ENCODE measurements around the gene LAMP5.

The LAMP5 gene, protein sequence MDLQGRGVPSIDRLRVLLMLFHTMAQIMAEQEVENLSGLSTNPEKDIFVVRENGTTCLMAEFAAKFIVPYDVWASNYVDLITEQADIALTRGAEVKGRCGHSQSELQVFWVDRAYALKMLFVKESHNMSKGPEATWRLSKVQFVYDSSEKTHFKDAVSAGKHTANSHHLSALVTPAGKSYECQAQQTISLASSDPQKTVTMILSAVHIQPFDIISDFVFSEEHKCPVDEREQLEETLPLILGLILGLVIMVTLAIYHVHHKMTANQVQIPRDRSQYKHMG

DNA sequence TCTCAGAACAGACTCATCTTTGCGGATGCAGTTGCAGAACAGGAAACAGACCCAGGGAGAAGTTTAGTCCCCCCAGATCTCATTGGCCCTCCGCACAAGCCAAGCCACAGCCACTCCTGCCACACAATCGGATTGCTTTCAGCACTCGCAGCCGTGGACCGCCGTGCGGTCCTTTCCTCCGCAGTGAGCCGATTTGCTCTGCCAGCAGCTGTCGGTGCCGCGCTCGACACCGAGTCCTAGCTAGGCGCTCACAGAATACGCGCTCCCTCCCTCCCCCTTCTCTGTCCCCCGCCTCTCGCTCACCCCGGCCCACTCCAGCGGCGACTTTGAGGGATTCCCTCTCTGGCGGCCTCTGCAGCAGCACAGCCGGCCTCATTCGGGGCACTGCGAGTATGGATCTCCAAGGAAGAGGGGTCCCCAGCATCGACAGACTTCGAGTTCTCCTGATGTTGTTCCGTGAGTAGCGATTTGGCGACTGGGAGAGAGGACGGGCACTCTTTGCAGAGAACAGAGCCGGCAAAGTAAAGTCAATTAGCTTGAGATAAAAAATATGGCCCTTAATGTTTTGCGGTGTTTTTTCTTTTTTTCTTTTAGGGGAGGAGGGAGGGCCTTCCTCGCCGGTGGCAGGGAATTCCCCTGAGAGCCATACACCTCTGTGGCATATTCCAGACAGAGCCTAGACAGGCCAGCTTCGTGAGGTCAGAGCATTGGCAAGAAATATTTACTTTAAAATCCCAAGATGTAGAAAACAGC is at the start of gene LAMP5:
Gene LAMP5, plus strand, starts transcription at position 130 of the 753 bp plus-strand sequence. Its CDS starts 263 bp downstream, at position 393.
- DNase-seq (ENCODE audit: low spot score) = no peak

DNA sequence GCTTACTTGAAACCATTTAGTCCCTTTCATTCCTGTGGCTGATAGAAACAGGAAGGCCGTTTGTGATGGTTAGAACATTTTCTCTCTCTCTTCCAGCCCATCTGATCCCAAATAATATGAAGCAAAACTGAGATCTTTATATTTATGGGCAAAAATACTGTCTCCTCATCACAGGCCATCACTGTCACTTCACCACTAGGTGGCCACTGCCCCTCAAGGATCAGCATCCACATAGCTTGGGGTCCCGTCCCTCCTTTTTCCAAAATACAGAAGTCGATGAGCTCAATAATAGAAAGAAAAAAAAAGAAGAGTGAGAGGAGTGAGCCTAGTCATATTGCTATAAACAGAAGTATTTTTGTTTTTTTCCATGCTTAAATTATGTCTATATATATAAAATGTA is 46.4 kb upstream of the LAMP5 start:
- DNase-seq (ENCODE audit: low spot score) = no peak

DNA sequence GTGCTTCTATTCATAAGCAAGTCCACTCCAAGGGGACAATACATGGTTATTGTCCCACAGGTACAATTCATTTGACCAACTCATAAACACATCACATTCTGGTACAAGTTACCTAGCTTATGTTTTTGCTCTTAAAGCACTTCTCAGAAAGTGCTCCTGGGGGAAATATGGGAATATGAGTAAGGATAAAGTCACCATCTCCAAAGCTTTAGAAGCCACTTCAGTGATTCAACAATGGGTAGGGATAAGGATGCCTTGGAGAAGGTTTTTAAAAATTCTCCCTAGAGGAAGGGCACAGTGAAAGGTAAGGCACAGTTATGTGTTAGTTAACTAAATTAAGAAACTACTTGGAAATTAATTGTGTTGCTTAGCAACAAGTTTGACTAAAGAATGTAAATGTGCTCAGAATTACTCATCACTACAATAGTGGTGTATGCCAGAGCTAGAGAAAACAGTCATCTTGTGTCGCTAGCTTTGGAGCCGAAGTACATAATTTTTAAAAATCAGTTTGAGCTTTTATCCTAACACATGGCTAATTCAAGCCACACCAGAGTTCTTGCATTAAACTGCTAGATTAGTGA is 39.5 kb upstream of the LAMP5 start:
- no peak for DNase-seq (ENCODE audit: low spot score)

DNA sequence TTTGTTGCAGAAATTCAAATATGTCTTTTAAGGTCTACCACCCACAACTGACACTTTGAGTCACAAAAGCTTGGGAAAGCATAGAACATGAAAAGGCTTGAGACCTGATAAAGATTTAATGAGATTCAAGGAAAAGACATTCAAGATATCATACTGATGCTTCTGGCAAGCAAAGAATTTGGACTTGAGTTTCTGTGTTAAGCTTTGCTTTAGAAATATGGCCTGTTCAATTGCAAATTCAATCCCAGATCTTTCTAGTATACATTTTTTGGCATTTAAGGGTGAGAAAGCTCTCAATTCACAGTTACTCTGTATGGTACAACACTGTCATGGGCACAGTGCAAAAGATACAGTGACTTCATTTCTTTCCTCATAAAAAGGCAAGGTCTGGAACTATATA is 38.9 kb upstream of the LAMP5 start:
- no peak for DNase-seq (ENCODE audit: low spot score)

DNA sequence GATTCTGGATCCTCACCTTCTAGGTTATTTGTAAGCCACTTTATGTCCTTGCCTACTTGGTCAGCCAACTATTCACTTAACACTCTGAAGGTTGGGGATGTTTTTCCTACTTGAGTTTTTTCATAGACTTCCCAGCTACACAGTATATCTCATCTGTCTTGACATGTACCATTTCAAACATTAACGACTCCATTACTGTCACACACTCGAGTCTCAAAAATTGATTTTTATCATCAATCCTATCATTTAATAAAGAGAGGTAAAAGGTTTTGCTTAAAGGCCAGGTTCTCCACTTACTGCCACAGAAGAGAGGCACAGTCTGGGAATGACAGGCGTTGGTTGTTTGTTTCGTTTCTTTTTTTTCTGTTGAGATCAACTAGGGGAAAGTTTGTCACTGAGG is 38.2 kb upstream of the LAMP5 start:
- no peak for DNase-seq (ENCODE audit: low spot score)

DNA sequence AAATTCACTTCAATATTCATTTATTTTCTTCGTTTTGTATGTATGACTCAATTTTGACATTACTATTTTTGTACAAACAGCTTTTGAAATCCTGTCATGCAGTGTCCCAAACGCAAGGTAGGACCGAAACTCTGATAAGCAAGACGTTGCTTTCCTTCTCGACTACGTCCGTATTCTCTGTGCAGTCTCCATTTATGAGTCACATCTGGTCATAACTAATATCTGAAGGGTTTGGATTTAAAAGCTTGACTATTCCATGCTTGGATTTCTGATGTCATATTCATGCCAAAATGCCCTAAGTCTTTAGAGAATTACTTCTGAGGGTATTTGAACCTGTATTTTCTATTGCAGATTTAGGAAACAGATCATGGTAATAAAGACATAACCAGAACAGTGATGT is 37.8 kb upstream of the LAMP5 start:
- no peak for DNase-seq (ENCODE audit: low spot score)

DNA sequence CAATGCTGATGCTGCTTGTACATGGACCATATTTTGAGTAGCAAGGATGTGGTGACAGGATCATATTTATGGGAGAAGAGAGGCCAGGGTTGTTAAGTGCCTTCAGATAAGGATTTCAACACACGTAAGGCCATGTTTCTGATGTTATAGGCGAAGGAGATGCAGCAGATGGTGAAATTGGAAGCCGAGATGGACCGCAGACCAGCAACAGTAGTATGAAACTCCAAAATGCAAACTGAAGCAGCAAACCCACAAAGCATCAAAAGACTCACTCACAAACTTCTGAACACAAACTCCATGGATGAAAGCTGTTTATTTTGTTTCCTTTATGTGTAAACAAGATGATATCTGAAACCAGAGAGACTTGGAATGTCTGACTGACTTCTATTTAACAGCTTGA is 35.6 kb upstream of the LAMP5 start:
- no peak for DNase-seq (ENCODE audit: low spot score)

DNA sequence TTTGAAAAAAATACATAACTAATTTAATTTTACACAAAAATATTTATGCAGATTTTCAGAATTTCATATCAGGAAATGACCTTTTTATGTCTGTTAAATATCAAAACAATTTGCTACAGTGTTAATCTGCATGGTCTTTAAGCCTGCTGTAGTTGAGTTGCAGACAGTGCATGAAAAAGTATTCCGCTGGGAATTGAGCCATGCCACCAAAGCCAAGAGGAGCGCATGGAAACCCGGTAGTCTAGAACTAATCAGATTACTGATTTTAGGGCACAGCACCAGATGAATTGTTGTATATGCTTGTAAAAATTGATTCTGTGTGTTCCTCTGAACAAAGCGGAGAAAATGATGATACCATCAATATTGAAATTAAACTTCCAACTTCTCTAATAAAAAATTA is 34.3 kb upstream of the LAMP5 start:
- no peak for DNase-seq (ENCODE audit: low spot score)

DNA sequence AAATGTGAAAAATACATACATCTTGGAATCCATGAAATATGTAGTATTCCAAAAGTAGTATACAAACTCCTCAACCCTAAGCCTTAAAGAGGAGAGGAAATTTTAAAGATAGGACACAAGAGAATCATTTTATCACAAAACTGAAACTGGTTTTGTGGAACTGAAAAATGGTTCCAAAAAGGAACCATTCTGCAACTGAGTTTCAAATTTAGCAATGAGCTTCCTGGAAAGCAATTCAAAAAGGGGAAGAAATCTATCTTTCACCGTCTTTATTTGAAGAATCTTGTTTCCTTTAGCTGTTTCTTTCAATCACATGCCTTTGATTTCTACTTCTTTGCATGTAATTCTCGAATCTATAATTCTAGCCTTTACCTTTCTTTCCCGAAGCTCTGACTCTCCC is 32.2 kb upstream of the LAMP5 start:
- no peak for DNase-seq (ENCODE audit: low spot score)

DNA sequence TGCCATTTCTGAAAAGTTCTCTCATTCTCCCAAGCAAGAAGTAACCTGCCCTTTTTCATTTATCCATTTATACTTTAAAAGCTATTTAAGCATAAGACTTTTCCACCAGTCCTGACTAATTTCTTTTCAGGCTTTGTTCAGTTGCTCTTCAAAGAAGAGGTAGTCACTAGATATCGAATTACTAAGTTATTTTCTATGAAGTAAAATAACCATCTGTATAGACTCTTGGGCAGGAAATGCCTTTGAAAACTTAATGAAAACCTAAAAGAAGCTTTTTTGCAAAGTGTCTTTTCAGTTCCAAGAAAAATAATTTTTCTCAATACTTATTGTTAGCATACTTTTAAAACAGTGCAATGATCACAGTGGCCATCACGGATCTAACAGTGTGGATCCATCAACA is 31.3 kb upstream of the LAMP5 start:
- no peak for DNase-seq (ENCODE audit: low spot score)

DNA sequence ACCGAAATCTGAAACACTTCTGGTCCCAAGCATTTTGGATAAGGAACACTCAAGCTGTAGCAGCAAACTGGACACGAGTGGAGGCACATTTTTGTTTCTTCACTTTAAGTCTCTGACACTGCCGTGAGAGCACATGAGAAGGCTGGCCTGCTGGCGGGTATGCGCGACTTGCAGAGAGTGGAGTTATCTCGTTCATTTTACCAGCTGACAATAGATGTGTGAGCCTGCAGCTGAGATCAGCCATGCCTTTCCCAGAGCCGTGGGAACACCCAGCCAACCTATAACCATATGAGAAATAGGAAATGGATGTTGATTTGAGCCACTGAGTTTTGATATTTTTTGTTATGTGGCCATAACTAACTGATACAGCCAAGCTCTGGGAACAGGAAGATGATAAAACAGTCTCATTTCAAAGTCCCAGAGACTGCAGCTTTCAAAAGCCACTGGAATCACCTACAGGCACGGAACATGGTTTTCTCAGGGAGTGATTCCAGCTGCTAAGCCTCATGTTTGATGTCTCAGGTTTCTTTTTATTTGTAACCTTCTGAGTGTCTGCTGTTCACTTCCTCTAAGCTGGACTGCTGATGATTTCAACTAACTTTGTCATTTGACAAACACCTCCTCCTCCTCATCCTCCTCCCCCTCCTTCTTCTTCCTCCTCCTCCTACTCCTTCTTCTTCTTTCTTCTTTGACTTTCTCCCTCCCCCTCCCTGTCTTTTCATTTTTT is 28.6 kb upstream of the LAMP5 start:
- DNase-seq (ENCODE audit: low spot score) = no peak

DNA sequence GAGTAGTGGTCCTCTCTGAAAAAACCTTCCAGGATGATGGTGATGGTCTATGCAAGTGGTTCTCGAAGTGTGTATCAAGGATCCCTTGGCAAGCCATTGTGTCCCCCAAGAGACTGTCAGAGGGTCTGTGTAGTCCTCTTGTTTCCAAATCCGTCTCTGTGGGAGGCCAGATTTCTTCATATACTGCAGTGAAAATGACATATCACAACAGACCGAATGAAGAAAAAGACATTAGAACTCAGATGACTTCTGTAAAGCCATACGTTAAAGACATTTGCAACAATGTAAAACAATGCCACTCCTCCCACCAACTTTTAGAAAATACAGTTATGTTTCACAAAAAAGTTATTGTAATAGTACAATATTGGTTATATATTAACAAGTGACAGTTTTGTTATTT is 27.2 kb upstream of the LAMP5 start:
- no peak for DNase-seq (ENCODE audit: low spot score)

DNA sequence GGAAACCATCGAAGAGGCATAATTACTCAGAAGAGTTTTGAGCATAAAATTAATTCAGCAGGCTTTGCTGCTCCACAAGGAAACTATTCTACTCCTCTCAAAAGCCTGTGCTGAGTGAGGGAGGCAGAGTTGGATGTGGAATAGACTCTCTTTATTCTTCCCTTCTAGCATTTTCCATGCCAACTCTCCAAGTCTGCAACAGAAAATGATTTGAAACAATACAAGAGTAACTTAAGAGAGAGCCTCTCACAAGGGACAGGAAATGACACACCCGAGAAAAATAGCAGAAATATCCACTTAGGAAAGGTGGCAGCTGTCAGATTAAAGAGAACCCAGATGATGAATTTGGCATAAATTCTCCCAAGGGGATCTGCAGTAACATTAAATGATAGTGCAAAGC is 26.3 kb upstream of the LAMP5 start:
- DNase-seq (ENCODE audit: low spot score) = no peak

DNA sequence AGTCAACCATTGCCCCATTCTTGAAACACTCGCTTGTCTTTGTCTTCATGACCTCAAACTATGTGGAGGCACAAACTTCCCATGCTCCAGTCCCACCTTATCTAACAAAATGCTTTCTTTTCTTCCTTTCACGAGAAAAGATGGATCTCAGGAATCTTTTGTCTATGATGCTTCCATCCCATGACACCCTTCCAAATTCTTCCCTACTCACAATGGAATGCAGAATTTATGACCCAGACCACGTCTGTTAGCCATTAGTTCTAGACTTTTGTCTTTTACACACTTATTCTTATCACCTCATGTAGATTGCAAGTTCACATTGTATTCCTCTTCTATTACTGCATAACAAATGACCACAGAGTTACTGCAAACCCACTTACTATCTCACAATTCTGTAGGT is 24.2 kb upstream of the LAMP5 start:
- DNase-seq (ENCODE audit: low spot score) = no peak

DNA sequence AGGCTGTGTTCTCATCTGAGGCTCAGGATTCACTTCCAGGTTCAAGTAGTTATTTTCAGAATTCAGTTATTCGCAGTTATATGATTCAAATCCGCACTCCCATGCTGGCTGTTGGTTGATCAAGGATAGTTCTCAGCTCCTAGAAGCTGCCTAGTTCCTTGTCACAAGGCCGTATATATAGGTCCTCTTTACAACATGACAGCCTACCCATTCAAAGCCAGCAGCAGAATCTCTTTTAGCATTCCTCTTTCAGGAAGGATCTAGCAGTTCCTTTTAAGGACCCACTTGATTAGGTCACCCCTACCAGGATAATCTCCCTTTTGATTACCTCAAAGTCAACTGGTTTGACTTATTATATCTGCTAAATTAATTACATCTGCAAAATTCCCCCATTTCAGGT is 23.8 kb upstream of the LAMP5 start:
- DNase-seq (ENCODE audit: low spot score) = no peak

DNA sequence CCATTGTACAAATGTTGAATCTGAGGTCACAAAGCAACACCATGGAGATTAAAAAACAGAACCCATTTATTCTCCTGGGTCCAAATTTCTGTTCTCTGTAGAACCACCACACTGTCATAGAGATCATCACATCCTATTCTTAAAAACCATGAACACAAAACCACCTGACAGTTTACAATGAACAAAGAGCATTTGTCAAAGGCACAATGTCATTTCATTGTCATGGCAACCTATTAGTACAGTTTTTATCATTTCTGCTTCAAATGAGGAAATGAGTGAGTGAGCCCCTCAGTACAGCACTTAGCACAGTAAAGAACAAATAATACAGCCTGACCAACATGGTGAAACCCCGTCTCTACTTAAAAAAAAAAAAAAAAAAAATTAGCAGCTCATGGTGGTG is 23.1 kb upstream of the LAMP5 start:
- DNase-seq (ENCODE audit: low spot score) = no peak

DNA sequence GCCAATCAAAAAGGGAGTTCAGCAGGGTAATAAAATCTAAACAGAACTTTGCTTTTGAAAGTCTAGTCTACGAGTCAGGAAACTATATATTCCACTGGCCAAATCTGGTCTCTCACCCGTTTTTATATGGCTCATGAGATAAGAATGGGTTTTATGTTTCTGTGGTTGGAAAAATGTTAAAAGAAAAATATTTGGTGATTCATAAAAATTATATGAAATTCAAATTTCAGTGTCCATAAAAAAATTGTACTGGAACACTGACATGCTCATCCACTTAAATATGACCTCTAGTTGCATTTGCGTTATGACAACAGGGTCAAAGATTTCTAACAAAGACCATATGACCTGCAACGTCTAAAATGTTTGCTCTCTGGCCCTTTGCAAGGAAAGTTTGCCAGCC is 22.3 kb upstream of the LAMP5 start:
- DNase-seq (ENCODE audit: low spot score) = no peak

DNA sequence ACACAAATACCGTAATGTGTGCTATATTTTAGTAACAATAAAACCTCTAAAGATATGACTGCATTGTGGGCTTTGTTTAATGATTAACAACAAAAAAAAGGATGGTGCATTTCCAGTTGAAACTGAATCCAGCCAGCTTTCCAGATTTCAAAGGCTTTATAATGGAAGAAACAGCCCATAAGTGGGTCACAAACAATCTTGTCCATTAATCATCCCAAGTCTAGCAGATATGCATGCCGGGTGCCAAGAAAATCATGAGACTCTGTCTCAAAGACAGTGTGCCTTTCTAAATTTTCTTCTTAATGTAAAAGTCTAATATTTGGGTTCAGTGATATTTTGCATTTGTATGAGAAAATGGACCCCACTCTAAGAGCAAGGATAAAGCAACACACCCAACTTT is 20.6 kb upstream of the LAMP5 start:
- no peak for DNase-seq (ENCODE audit: low spot score)

DNA sequence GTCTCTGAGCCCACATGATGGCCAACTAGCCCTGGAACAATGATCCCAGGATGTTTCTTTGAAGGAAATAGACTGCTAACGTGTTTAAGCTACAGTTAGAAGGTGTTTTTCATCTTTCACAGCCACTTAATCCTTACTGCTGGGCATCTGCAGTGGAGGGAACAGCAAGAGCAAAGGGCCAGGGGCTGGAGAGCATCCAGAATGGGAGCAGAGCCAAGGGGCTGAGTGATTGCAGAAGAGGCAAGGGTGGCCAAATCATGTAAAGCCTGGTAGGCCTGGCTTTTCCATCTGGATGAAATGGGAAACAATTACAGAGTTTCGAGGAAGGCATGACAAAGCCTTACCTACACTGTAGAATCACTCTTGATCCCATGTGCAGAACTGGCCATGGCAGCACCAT is 18.7 kb upstream of the LAMP5 start:
- DNase-seq (ENCODE audit: low spot score) = no peak

DNA sequence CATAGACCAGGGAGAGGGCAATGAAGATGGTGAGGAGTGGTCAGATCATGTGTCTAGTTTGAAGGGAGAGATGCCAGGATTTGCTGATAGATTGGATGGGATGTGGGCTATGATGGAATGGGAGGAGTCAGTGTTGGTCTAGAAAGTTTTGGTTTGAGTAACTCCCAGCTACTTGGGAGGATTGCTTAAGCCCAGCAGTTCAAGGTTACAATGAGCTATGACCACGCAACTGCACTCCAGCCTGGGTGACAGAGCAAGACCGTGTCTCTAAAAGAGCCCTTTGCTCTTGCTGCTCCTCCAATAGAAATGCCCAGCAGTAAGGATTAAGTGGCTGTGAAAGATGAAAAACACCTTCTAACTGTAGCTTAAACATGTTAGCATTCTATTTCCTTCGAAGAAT is 18.2 kb upstream of the LAMP5 start:
- DNase-seq (ENCODE audit: low spot score) = no peak

DNA sequence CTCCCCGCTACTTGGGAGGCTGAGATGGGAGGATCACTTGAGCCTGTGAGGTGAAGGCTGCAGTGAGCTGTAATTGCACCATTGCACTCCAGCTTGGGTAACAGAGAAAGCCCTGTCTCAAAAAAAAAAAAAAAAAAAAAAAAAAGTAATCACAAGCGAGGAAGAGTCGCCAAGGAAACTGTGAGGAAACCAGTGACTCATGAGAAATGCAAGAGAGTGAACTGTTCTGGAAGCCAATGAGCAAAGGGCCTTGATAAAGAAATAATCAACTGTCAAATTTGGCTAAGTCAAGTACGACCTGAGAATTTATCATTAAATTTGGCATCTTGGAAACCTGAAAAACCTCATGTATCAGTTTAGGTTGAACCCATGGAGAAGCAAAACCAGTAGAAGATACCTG is 16.1 kb upstream of the LAMP5 start:
- DNase-seq (ENCODE audit: low spot score) = no peak

DNA sequence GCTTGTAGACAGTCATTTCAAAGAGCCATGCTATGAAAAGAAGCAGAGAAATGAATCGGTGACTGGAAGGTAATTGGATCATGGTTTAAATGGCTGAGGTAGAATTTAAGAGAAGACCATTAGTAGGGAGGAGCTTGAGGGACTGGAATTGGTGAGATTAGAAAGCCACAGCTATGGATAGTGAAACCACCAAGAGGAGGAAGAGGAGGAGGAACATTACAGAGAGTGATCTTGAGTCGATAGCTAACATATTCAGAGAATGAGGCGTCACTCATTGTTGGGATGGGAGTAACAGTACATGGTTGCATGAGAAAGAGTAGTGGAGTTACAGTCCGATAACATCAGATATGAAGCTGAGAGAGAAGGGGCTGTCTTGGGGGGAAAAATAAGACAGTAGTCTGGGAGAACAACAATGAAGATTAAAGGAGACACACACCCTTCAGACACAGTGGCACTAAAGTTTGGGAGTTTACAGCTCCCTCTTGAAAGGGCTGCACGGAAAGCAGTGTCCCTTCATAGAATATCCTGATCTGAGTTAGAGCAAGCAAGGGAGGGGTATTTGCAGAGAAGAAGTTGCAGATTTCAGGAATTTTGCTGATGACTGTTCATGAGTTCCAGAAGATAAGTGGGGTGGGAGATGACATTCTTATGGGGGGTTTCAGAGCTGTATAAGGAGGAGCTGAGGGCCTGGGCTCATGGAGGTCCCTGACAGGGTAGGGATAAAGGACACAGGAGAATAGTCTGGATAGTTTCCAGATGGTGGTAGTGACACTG is 15.1 kb upstream of the LAMP5 start:
- no peak for DNase-seq (ENCODE audit: low spot score)

Measured in CD4-positive, alpha-beta T cell treated with Interleukin-6 at 100 ng/mL for 8 hours (primary cell).